GM12872 (cell line): ENCODE data around the gene CIAO2A.

Source experiments
- CTCF ChIP-seq: IDR thresholded peaks from 3 replicates; pipeline ENCODE4 v1.5.1; 2011; ENCODE audit warnings: low read depth, mild to moderate bottlenecking, low read length, moderate library complexity; ENCODE audit not compliant: insufficient read depth

Gene CIAO2A

GRCh38 chr15:64037116-64037515 is 56.5 kb downstream of the CIAO2A start:
- no peak for TF ChIP-seq CTCF

- TF ChIP-seq CTCF: no peak
Measured at GRCh38 chr15:64035525-64035924, 58.1 kb downstream of the CIAO2A start.

- TF ChIP-seq CTCF: no peak
Measured at GRCh38 chr15:64034519-64034918, 59.1 kb downstream of the CIAO2A start.

GRCh38 chr15:64032329-64032728 is 61.3 kb downstream of the CIAO2A start:
- no peak for TF ChIP-seq CTCF

- TF ChIP-seq CTCF: no peak
Measured at GRCh38 chr15:64030123-64030522, 63.5 kb downstream of the CIAO2A start.

GRCh38 chr15:64029633-64030032 is 64.0 kb downstream of the CIAO2A start:
- no peak for TF ChIP-seq CTCF

- TF ChIP-seq CTCF: no peak
Measured at GRCh38 chr15:64029110-64029509, 64.5 kb downstream of the CIAO2A start.

- TF ChIP-seq CTCF: no peak
Measured at GRCh38 chr15:64026591-64026990, 67.0 kb downstream of the CIAO2A start.
